GM12878 (cell line): ENCODE data around the gene CELSR3. TPM values are rescaled to one million over a fixed set of nuclear protein-coding genes. Genes with fewer than 3 reads are reported as not detected.

Experiments
- ATAC-seq: fragments of 200-7000 bp; cut with Tn5 transposase; 3 replicates; pipeline ENCODE4 v1.9.1; 2020; ENCODE audit warnings: mild to moderate bottlenecking, moderate library complexity
- BruUV-seq: library from RNA; stranded (reverse); fragments of 400-500 nt; replicated peaks from 2 replicates; lab custom pipeline; 2021; lab: Mats Ljungman, UMichigan
- CTCF ChIA-PET: fragments of 300-600 bp; sonication (Branson Sonifier 250); formaldehyde crosslinking; extraction: SDS; loops from one replicate; lab custom pipeline; 2021; ENCODE audit warnings: inconsistent platforms; lab: Yijun Ruan, JAX
- POLR2A ChIA-PET: fragments of 350-600 bp; formaldehyde crosslinking; extraction: SDS; loops from one replicate; lab custom pipeline; 2021; ENCODE audit warnings: inconsistent platforms; lab: Charles Lee
- RAD21 ChIA-PET: fragments of 300-600 bp; sonication (Branson Sonifier 250); formaldehyde crosslinking; loops from one replicate; lab custom pipeline; 2023; ENCODE audit warnings: antibody characterized with exemption; ENCODE audit not compliant: unreplicated experiment; lab: Charles Lee
- SMC1A ChIA-PET: fragments of 300-600 bp; sonication (Branson Sonifier 250); formaldehyde crosslinking; loops from one replicate; lab custom pipeline; 2023; ENCODE audit not compliant: unreplicated experiment, uncharacterized antibody; lab: Charles Lee
- DNase-seq: peaks from one replicate; pipeline ENCODE4 v3.0.0-alpha.2; 2011; ENCODE audit warnings: low read depth, low spot score
- FAIRE-seq: peaks from 3 replicates; lab custom pipeline; 2011; peaks lifted over from hg19 to GRCh38; lab: Jason Lieb, UNC
- H2AFZ ChIP-seq: 2 replicates; pipeline ENCODE4 v1.6.0; 2011; ENCODE audit warnings: low read depth, low read length, control low read depth; ENCODE audit not compliant: control insufficient read depth
- H3K27ac ChIP-seq: 2 replicates; pipeline ENCODE4 v1.5.1; 2011; ENCODE audit warnings: control low read depth; ENCODE audit not compliant: control insufficient read depth, insufficient read depth
- H3K27me3 ChIP-seq, 2 experiments: replicated peaks in 1 of 2; 2 replicates each; pipeline versions ENCODE4 v1.6.0 to v1.6.1; 2011; ENCODE audit warnings: low read length in 1 of 2; ENCODE audit not compliant: control insufficient read depth in 2 of 2, insufficient read depth in 2 of 2
- H3K36me3 ChIP-seq, 2 experiments: 2 replicates each; pipeline ENCODE4 v1.5.1; 2011; ENCODE audit warnings: low read length in 1 of 2; ENCODE audit not compliant: control insufficient read depth in 2 of 2, insufficient read depth in 2 of 2
- H3K4me1 ChIP-seq: 2 replicates; pipeline ENCODE4 v1.6.1; 2011; ENCODE audit warnings: mild to moderate bottlenecking, low read length, moderate library complexity, mixed read lengths; ENCODE audit not compliant: control insufficient read depth, insufficient read depth
- H3K4me2 ChIP-seq: 2 replicates; pipeline ENCODE4 v1.6.0; 2011; ENCODE audit warnings: control low read depth; ENCODE audit not compliant: control insufficient read depth, insufficient read depth
- H3K4me3 ChIP-seq: fragments of 200-600 bp; sonication (generic); 2 replicates; pipeline ENCODE4 v1.5.1; 2016
- H3K79me2 ChIP-seq: 2 replicates; pipeline ENCODE4 v1.6.0; 2011; ENCODE audit warnings: low read length; ENCODE audit not compliant: control insufficient read depth, insufficient read depth
- H3K9ac ChIP-seq: 2 replicates; pipeline ENCODE4 v1.8.0; 2011; ENCODE audit warnings: low read length, control low read depth, mixed read lengths; ENCODE audit not compliant: control insufficient read depth, insufficient read depth
- H3K9me3 ChIP-seq: replicated peaks from 3 replicates; pipeline ENCODE4 v1.5.1; 2011; ENCODE audit warnings: mild to moderate bottlenecking, low read length; ENCODE audit not compliant: control insufficient read depth, insufficient read depth
- H4K20me1 ChIP-seq: 2 replicates; pipeline ENCODE4 v1.6.0; 2011; ENCODE audit not compliant: control insufficient read depth, insufficient read depth
- ASH2L ChIP-seq: fragments of 300-600, 200-600 bp; sonication (generic); IDR thresholded peaks from 2 replicates; pipeline ENCODE4 v1.6.1; 2017; ENCODE audit warnings: low read depth, mild to moderate bottlenecking, borderline replicate concordance
- ATF7 ChIP-seq: fragments of 450-650 bp; IDR thresholded peaks from 2 replicates; pipeline ENCODE4 v1.6.1; 2016; ENCODE audit warnings: low read depth, mild to moderate bottlenecking
- CHD1 ChIP-seq: IDR thresholded peaks from 2 replicates; pipeline ENCODE4 v1.6.1; 2012; ENCODE audit warnings: low read depth, low read length, improper control_type of control experiment
- CTCF ChIP-seq, 3 experiments: IDR thresholded peaks in 2 of 3; conservative IDR thresholded peaks in 1 of 3; 2 replicates each; pipeline ENCODE4 v1.5.1; 2011; ENCODE audit warnings: low read depth in 3 of 3, low read length in 3 of 3, mild to moderate bottlenecking in 3 of 3, control low read depth in 2 of 3, moderate library complexity in 2 of 3, inconsistent platforms in 1 of 3, mixed read lengths in 1 of 3; ENCODE audit not compliant: control insufficient read depth in 2 of 3, insufficient read depth in 1 of 3; ENCODE audit errors: extremely low read depth in 1 of 3
- DPF2 ChIP-seq: fragments of 450-650 bp; IDR thresholded peaks from 2 replicates; pipeline ENCODE4 v1.6.1; 2017; ENCODE audit warnings: mild to moderate bottlenecking
- FOXM1 ChIP-seq: IDR thresholded peaks from 2 replicates; pipeline ENCODE4 v1.6.1; 2012; ENCODE audit warnings: low read depth, mild to moderate bottlenecking, inconsistent platforms, low read length, moderate library complexity
- HSF1 ChIP-seq: fragments of 150-350 bp; IDR thresholded peaks from 2 replicates; pipeline ENCODE4 v1.6.1; 2014; ENCODE audit warnings: mild to moderate bottlenecking, low read depth, low read length
- MXI1 ChIP-seq: fragments of 150-350 bp; IDR thresholded peaks from 2 replicates; pipeline ENCODE4 v1.6.1; 2011; ENCODE audit warnings: low read depth, mild to moderate bottlenecking, inconsistent platforms, low read length, improper control_type of control experiment
- NR2F1 ChIP-seq: fragments of 450-650 bp; conservative IDR thresholded peaks from 2 replicates; pipeline ENCODE4 v1.6.1; 2017; ENCODE audit warnings: mild to moderate bottlenecking
- PAX8 ChIP-seq: fragments of 450-650 bp; IDR thresholded peaks from 2 replicates; pipeline ENCODE4 v1.6.1; 2017; ENCODE audit warnings: mild to moderate bottlenecking, moderate library complexity
- PRDM15 ChIP-seq: fragments of 450-650 bp; formaldehyde crosslinking; IDR thresholded peaks from 2 replicates; pipeline ENCODE4 v1.4.0; 2020; ENCODE audit warnings: mild to moderate bottlenecking, moderate library complexity
- RCOR1 ChIP-seq: conservative IDR thresholded peaks from 2 replicates; pipeline ENCODE4 v1.6.1; 2012; ENCODE audit warnings: low read depth, low read length, improper control_type of control experiment
- WGBS: methylation state at CpG from one replicate; pipeline ENCODE4 v1.1.6; 2016; ENCODE audit warnings: low lambda C conversion rate; ENCODE audit not compliant: insufficient replicate concordance, insufficient coverage; ENCODE audit errors: missing lambda C conversion rate; 5-methylcytosine and 5-hydroxymethylcytosine counted together
- in situ Hi-C: fragments of 300-500 bp; cut with MboI; formaldehyde crosslinking; loops from 9 replicates; pipeline ENCODE4 v1.14.3; 2018; ENCODE audit warnings: mixed read lengths
- intact Hi-C: fragments of 100-400 bp; cut with micrococcal nuclease; formaldehyde crosslinking; loops from one replicate; pipeline ENCODE4 v1.14.2; 2022; ENCODE audit not compliant: unreplicated experiment
- polyA plus RNA-seq, 11 experiments: library from polyadenylated mRNA; depleted of rRNA in 4 of 11; unstranded in 6 of 11; stranded (reverse) in 5 of 11; fragments of >200 nt; fragmentation: Nextera tagmentation in 4 of 11; fragmentation: Illumina TruSeq in 1 of 11; extraction: Ambion mirVana in 4 of 11; extraction: Trizol in 1 of 11; gene quantifications; 1 replicate in 1 of 11; 2 replicates in 10 of 11; pipeline versions ENCODE4 v1.2.1 to v1.2.3, GENCODE V29; 2011 to 2016; ENCODE audit warnings: inconsistent platforms in 2 of 11, missing spikeins in 2 of 11, low read depth in 1 of 11
- total RNA-seq, 4 experiments: library from RNA; depleted of rRNA in 3 of 4; stranded (reverse); fragments of >200 nt in 3 of 4; fragmentation: Illumina TruSeq in 1 of 4; extraction: Trizol in 1 of 4; gene quantifications; 2 replicates each; pipeline versions ENCODE4 v1.2.1 to v1.2.3, GENCODE V29; 2013 to 2021

CELSR3 gene
- total and polyA plus RNA-seq, 10 of the 15 experiments (the other 5 are each of a cell fraction or from before 2014, with no cell fraction given): 0.08 to 1.6 (median 0.57) TPM

- Histone ChIP-seq H3K4me1 (0 out of 2 replicates have a peak, but pooled peaks cover 3% of the 10 kb centered on the region), H3K4me2 (peak overlapping the region; percentile 54), H3K79me2 (no peaks in the 10 kb centered on the region), H2AFZ (peak overlapping the region; percentile 1; the same call in 1 of the 2 replicates), H3K27ac (no peak overlapping the region), H3K9me3 (no peaks in the 10 kb centered on the region; the same call in 2 of the 3 replicates), H3K27me3 (peaks cover 0 to 2% of the 10 kb centered on the region in 2 experiments; a peak in 1 of 4 replicates), H3K9ac (no peak overlapping the region), H3K4me3 (peak overlapping the region; percentile 61; the same call in 1 of the 2 replicates), H4K20me1 (no peaks in the 10 kb centered on the region), H3K36me3 (no peaks in the 10 kb centered on the region)
- ChIA-PET CTCF (interaction anchor here (0.6 to 0.8 kb wide), 3 partner anchors 28 to 108 kb away, joined by 3 to 4 read pairs (median 4); no protein-coding TSS in a partner anchor), RAD21 (interaction anchor here (0.6 kb wide), 1 partner anchor 177 kb away, joined by 3 read pairs; no protein-coding TSS in a partner anchor), POLR2A (no interaction called here), SMC1A (no interaction called here)
- no TSS peak for BruUV-seq
- no peak for DNase-seq
- ATAC-seq: peak; percentile 88
- in situ Hi-C loops (no loop called here), intact Hi-C loops (no loop called here)
- 25% methylated on average over 59 of the region's 94 CpGs for WGBS
- no peak for FAIRE-seq
- no peak for TF ChIP-seq PAX8
- no peak for TF ChIP-seq ASH2L
- no peak for TF ChIP-seq HSF1
- no peak for TF ChIP-seq ATF7
- TF ChIP-seq PRDM15 (CRISPR knock-in tag): no peak
- no peak for TF ChIP-seq FOXM1
- peak; percentile 53; the same call in 1 of the 2 replicates for TF ChIP-seq DPF2
- TF ChIP-seq RCOR1: no peak
- 0 out of 2 replicates have a peak, but pooled peaks have one; percentile 25 for TF ChIP-seq MXI1
- TF ChIP-seq CTCF (IDR thresholded peaks at IDR 0.05 in 2 of 3, conservative IDR thresholded peaks at IDR 0.05 in 1 of 3; ENCODE audit: control insufficient read depth in 2 of 3, extremely low read depth in 1 of 3, insufficient read depth in 1 of 3, low read depth in 3 of 3, low read length in 3 of 3): peak; percentile 61 to 69 (median 64); a peak in 5 of 6 replicates
- no peak for TF ChIP-seq CHD1
- TF ChIP-seq NR2F1: peak; percentile 82
Measured at GRCh38 chr3:48656061-48656840, 6.4 kb downstream of the CELSR3 start.
